ENCODE data around the gene RTN4R. TPM values are rescaled to one million over a fixed set of nuclear protein-coding genes. Genes with fewer than 3 reads are reported as not detected.
"Not testable (repeated sequence)": the region's sequence is repeated elsewhere in the genome, so short reads cannot be mapped to it uniquely, and the experiment has no call there.

RTN4R gene
- total and polyA plus RNA-seq, 2 of the 8 experiments (the other 6 are each of a cell fraction or from before 2014, with no cell fraction given): 21.8 to 41.3 TPM

DNA sequence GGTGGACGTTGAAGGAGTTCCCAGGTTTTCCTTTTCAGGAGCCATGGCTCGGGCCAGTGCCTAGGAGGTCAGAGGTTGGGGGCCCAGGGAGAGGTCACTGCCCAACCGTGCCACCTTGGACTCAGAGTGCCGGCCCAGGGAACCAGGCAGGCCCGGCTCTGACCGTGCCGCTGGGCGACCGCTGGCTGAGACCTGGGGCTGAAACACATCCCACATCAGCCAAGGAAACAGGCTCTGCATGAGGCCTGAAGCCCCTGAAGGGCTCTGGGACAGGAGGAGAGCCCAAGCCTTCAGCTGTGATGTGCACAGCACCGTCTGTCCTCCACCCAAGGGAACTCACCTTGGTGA lies 21.9 kb upstream of the RTN4R start (continued):
- TF ChIP-seq, protein P1, sequence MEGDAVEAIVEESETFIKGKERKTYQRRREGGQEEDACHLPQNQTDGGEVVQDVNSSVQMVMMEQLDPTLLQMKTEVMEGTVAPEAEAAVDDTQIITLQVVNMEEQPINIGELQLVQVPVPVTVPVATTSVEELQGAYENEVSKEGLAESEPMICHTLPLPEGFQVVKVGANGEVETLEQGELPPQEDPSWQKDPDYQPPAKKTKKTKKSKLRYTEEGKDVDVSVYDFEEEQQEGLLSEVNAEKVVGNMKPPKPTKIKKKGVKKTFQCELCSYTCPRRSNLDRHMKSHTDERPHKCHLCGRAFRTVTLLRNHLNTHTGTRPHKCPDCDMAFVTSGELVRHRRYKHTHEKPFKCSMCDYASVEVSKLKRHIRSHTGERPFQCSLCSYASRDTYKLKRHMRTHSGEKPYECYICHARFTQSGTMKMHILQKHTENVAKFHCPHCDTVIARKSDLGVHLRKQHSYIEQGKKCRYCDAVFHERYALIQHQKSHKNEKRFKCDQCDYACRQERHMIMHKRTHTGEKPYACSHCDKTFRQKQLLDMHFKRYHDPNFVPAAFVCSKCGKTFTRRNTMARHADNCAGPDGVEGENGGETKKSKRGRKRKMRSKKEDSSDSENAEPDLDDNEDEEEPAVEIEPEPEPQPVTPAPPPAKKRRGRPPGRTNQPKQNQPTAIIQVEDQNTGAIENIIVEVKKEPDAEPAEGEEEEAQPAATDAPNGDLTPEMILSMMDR (IDR thresholded peaks at IDR 0.05; ENCODE audit: control extremely low read depth in 1 of 3, insufficient read depth in 1 of 3, low read depth in 1 of 3, low read length in 3 of 3): no peak
- TF ChIP-seq GTF2F1 (IDR thresholded peaks at IDR 0.05; ENCODE audit: borderline replicate concordance, low read depth, low read length) (no peak), TAF1 (IDR thresholded peaks at IDR 0.05; ENCODE audit: low read depth, low read length) (no peak), SAP30 (IDR thresholded peaks at IDR 0.05; ENCODE audit: insufficient read depth, insufficient replicate concordance, low read length) (no peak), SRF (IDR thresholded peaks at IDR 0.05; ENCODE audit: low read depth, low read length) (no peak)

DNA sequence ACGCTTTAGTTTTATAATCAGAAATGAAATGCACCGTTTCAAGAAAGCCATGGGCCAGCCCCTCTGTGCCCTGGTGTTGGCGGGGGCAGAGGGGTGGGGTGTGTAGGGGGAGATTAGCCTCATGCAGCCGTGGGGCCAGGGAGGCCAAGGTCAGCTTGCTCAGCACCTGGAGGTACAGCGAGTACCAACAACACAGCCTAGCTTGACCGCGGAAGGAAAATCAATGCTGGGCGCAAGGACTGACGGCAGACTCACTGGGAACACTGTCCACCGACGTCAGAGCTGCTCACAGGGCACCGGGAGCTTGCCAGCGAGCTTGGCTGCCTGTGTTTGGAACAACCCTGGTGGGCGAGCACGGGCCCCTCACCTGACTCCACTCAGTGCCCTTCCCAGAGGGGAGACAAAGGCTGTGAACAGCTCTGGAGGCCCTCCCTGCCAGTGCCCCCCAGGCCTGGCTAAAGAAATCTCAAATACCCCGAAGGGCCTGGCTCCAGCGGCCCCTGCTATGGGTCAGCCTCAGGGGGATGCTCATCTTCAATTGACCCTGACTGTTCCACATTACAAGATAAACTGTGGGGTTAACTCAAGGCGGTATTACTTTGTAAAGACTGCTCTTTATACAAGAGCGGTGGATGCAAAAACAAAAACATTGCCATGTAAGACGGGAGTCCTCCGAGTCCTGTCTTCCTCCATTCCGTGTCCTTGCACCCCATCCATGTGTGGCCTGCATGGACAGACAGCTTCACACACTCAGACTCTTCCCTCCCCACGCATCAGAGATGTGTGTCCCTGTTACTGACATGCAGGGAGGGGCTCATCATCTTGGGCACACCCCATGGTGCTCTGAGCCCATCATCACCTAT lies 21.3 kb upstream of the RTN4R start:
- H3K18ac ChIP-seq (ENCODE audit: extremely low read depth, low read length); H2AK5ac ChIP-seq (ENCODE audit: low read depth, low read length); H2BK20ac ChIP-seq (ENCODE audit: low read length); H3K9me3 ChIP-seq (ENCODE audit: insufficient read depth in 2 of 2, low read depth in 1 of 2, low read length in 1 of 2); H3K9ac ChIP-seq (replicated peaks in 1 of 4; ENCODE audit: extremely low read depth in 1 of 4, low read depth in 3 of 4, low read length in 3 of 4); H3K56ac ChIP-seq (replicated peaks; ENCODE audit: insufficient read length, low read depth, low read length); H4K5ac ChIP-seq (ENCODE audit: insufficient read length, low read depth, low read length); H3K4me1 ChIP-seq (replicated peaks in 1 of 4; ENCODE audit: control insufficient read depth in 3 of 4, insufficient read depth in 4 of 4, low read length in 3 of 4); H2BK120ac ChIP-seq (replicated peaks; ENCODE audit: low read depth, low read length); H3K23ac ChIP-seq (ENCODE audit: insufficient read length); H4K8ac ChIP-seq (ENCODE audit: extremely low read depth, insufficient read depth, low read length); H3K27me3 ChIP-seq (replicated peaks in 1 of 4; ENCODE audit: control insufficient read depth in 3 of 4, extremely low read depth in 1 of 4, insufficient read depth in 3 of 4, low read length in 3 of 4); H2BK5ac ChIP-seq (ENCODE audit: low read depth, low read length); H3K4me3 ChIP-seq (ENCODE audit: extremely low read depth in 1 of 4, insufficient read depth in 2 of 4, low read depth in 3 of 4, low read length in 4 of 4); H4K91ac ChIP-seq (replicated peaks; ENCODE audit: insufficient read length, low read length); H3K14ac ChIP-seq (ENCODE audit: insufficient read length); H3K4ac ChIP-seq (replicated peaks; ENCODE audit: insufficient read length, low read depth, low read length); H3K27ac ChIP-seq (ENCODE audit: low read depth, low read length); H3K79me1 ChIP-seq (ENCODE audit: low read depth, low read length); H2BK12ac ChIP-seq (ENCODE audit: low read depth, low read length); H3K36me3 ChIP-seq (ENCODE audit: control insufficient read depth in 2 of 4, insufficient read depth in 4 of 4, low read length in 3 of 4); FAIRE-seq; H3K4me2 ChIP-seq (ENCODE audit: insufficient read depth in 1 of 2, low read depth in 2 of 2, low read length in 2 of 2); DNase-seq (ENCODE audit: low read depth in 1 of 2, low spot score in 2 of 2); POLR2A ChIA-PET (ENCODE audit: partially characterized antibody); H2BK15ac ChIP-seq (ENCODE audit: low read length); H2AFZ ChIP-seq (ENCODE audit: low read length); H3K79me2 ChIP-seq (ENCODE audit: control insufficient read depth in 1 of 2, insufficient read depth in 2 of 2, low read length in 2 of 2); H4K20me1 ChIP-seq (replicated peaks in 1 of 2; ENCODE audit: control insufficient read depth in 1 of 2, insufficient read depth in 2 of 2, low read length in 2 of 2); H3K23me2 ChIP-seq (ENCODE audit: low read depth, low read length): not testable (repeated sequence)
- 87% methylated on average over 16 of the region's 23 CpGs; no CpG with 5 or more reads in 1 of the 2 experiments for WGBS, 2 experiments (ENCODE audit: extremely low coverage in 1 of 2, insufficient coverage in 1 of 2, insufficient read length in 1 of 2, insufficient replicate concordance in 2 of 2, low coverage in 1 of 2, low lambda C conversion rate in 2 of 2, missing lambda C conversion rate in 1 of 2)
- CTCF ChIA-PET (ENCODE audit: partially characterized antibody): interaction anchor here (1.2 to 11.5 kb wide), 2 partner anchors 7 to 134 kb away, joined by 3 to 98 read pairs; no protein-coding TSS in a partner anchor

Data from H1 (cell line).